Osteoblast (primary cell): ENCODE measurements around the gene ROS1. TPM values are rescaled to one million over a fixed set of nuclear protein-coding genes. Genes with fewer than 3 reads are reported as not detected.
"Not testable (repeated sequence)": the region's sequence is repeated elsewhere in the genome, so short reads cannot be mapped to it uniquely, and the experiment has no call there.

Source experiments
- DNase-seq: peaks from one replicate; pipeline ENCODE4 v3.0.0; 2011; ENCODE audit warnings: low spot score, mixed read lengths; ENCODE audit not compliant: insufficient read length; ENCODE audit errors: missing footprints
- H2AFZ ChIP-seq: 2 replicates; pipeline ENCODE4 v1.6.0; 2011; ENCODE audit warnings: mild to moderate bottlenecking, low read length
- H3K27ac ChIP-seq: 2 replicates; pipeline ENCODE4 v1.5.1; 2011; ENCODE audit warnings: mild to moderate bottlenecking, low read depth, low read length, moderate library complexity
- H3K27me3 ChIP-seq: 2 replicates; pipeline ENCODE4 v1.6.0; 2012; ENCODE audit warnings: mild to moderate bottlenecking, control low read depth, inconsistent platforms, low read length, moderate library complexity; ENCODE audit not compliant: insufficient read depth
- H3K36me3 ChIP-seq: 2 replicates; pipeline ENCODE4 v1.5.1; 2011; ENCODE audit warnings: mild to moderate bottlenecking, low read length, control low read depth, moderate library complexity; ENCODE audit not compliant: insufficient read depth
- H3K4me1 ChIP-seq: 2 replicates; pipeline ENCODE4 v1.5.1; 2011; ENCODE audit warnings: mild to moderate bottlenecking, low read length, control low read depth, moderate library complexity; ENCODE audit not compliant: insufficient read depth
- H3K4me2 ChIP-seq: 2 replicates; pipeline ENCODE4 v1.6.0; 2011; ENCODE audit warnings: mild to moderate bottlenecking, low read length; ENCODE audit not compliant: insufficient read depth
- H3K4me3 ChIP-seq: fragments of 200-600 bp; sonication (generic); 3 replicates; pipeline ENCODE4 v1.5.1; 2012; ENCODE audit warnings: mild to moderate bottlenecking, low read length, inconsistent platforms; ENCODE audit not compliant: insufficient read depth
- H3K79me2 ChIP-seq: 2 replicates; pipeline ENCODE4 v1.6.0; 2012; ENCODE audit warnings: mild to moderate bottlenecking, low read length, control low read depth, inconsistent platforms; ENCODE audit not compliant: insufficient read depth
- H3K9me3 ChIP-seq: 2 replicates; pipeline ENCODE4 v1.5.1; 2011; ENCODE audit warnings: low read depth, low read length, control low read depth
- H4K20me1 ChIP-seq: 2 replicates; pipeline ENCODE4 v1.6.0; 2012; ENCODE audit warnings: mild to moderate bottlenecking, low read length, control low read depth; ENCODE audit not compliant: insufficient read depth
- CTCF ChIP-seq: IDR thresholded peaks from 2 replicates; pipeline ENCODE4 v1.5.1; 2011; ENCODE audit warnings: mild to moderate bottlenecking, low read depth, low read length, moderate library complexity; ENCODE audit errors: extremely low read depth
- total RNA-seq: library from RNA; depleted of rRNA; stranded (reverse); fragments of >200 nt; gene quantifications from 2 replicates; pipeline ENCODE4 v1.2.3, GENCODE V29; 2012

ROS1 gene
- total RNA-seq, 1 donor, result 1.4 TPM

DNA sequence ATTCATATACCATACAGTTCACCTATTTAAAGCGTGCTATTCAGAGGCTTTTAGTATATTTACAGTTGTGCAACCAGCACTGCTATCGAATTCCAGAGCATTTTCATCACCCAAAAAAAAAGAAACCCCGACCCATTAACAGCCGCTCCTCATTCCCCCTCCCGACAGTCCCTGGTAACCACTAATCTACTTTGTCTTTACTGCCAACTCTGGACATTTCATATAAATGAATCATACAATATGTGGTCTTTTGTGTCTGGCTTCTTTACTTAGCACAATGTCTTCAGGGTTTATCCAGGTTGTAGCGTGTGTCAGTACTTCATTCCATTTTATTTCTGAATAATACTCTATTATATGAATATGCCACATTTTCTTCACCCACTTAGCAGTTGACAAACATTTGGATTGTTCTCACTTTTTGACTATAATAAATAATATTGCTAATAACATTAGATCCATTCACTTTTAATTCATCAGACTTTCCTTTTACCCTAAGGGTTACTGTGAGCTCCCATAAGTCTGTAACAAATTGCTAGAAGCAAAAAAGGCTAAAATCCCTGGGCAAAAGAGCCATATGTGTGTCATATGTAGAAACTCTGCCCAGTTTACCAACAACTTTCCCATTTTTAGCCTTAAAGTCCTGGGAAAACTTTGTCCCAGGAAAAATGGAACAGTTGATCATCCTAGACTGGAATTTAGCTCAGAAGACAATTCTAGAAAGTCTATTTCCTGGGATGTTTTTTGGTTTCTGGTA is 23.2 kb upstream of the ROS1 start:
- Histone ChIP-seq H3K4me2 (peak overlapping the region; percentile 68), H3K4me1 (peaks cover 65% of the 10 kb centered on the region), H3K9me3 (no peaks in the 10 kb centered on the region), H2AFZ (no peak overlapping the region), H4K20me1 (no peaks in the 10 kb centered on the region), H3K79me2 (no peaks in the 10 kb centered on the region), H3K27ac (peak overlapping the region; percentile 96), H3K27me3 (no peaks in the 10 kb centered on the region), H3K4me3 (no peak overlapping the region), H3K36me3 (no peaks in the 10 kb centered on the region)
- no peak for TF ChIP-seq CTCF
- DNase-seq, result no peak

GRCh38 chr6:117448011-117448410 is 22.3 kb upstream of the ROS1 start:
- Histone ChIP-seq H3K4me1 (peaks cover 67% of the 10 kb centered on the region), H2AFZ (peak overlapping the region; percentile 8), H3K36me3 (no peaks in the 10 kb centered on the region), H3K4me3 (no peak overlapping the region), H3K9me3 (no peaks in the 10 kb centered on the region), H3K79me2 (no peaks in the 10 kb centered on the region), H4K20me1 (no peaks in the 10 kb centered on the region), H3K4me2 (peak overlapping the region; percentile 35), H3K27ac (peak overlapping the region; percentile 96), H3K27me3 (no peaks in the 10 kb centered on the region)
- TF ChIP-seq CTCF, result no peak
- DNase-seq, result no peak

DNA sequence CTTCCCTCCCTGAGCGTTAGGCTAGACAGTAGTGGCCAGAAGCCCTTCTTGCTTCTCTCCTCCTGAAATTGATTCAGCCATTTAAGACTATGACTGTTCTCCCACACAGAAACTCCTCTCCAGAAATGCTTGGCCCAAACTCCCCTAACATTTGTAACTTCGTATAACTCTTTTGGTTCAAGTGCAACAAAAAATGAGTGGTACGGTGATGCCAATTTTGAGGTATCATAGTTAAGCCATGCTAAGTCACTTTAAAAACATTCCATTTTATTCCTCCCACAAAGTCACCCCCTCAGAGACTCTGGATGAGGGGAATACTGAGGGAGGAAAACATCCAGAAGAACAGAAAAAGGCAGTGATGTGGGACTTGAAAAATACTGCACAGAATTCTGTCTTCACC is 21.1 kb upstream of the ROS1 start:
- H3K4me2 ChIP-seq, result peak overlapping the region; percentile 73
- no peak overlapping the region for H2AFZ ChIP-seq
- peaks cover 76% of the 10 kb centered on the region for H3K4me1 ChIP-seq
- H3K9me3 ChIP-seq, result no peaks in the 10 kb centered on the region
- H3K27ac ChIP-seq, result peak overlapping the region; percentile 96
- peak; percentile 46 for DNase-seq
- no peak for TF ChIP-seq CTCF
- H3K27me3 ChIP-seq, result no peaks in the 10 kb centered on the region
- H3K36me3 ChIP-seq, result no peaks in the 10 kb centered on the region
- no peaks in the 10 kb centered on the region for H3K79me2 ChIP-seq
- no peaks in the 10 kb centered on the region for H4K20me1 ChIP-seq
- peak overlapping the region; percentile 38 for H3K4me3 ChIP-seq

GRCh38 chr6:117444600-117444999 is 18.9 kb upstream of the ROS1 start:
- no peak overlapping the region for H2AFZ ChIP-seq
- H3K36me3 ChIP-seq, result no peaks in the 10 kb centered on the region
- DNase-seq, result peak; percentile 45
- H3K79me2 ChIP-seq, result no peaks in the 10 kb centered on the region
- no peaks in the 10 kb centered on the region for H4K20me1 ChIP-seq
- no peak overlapping the region for H3K4me3 ChIP-seq
- H3K27me3 ChIP-seq, result no peaks in the 10 kb centered on the region
- peaks cover 70% of the 10 kb centered on the region for H3K4me1 ChIP-seq
- H3K9me3 ChIP-seq, result peaks cover 3% of the 10 kb centered on the region
- no peak for TF ChIP-seq CTCF
- H3K4me2 ChIP-seq, result peak overlapping the region; percentile 18
- peak overlapping the region; percentile 71 for H3K27ac ChIP-seq

GRCh38 chr6:117442313-117442712 is 16.6 kb upstream of the ROS1 start:
- DNase-seq, H3K4me3 ChIP-seq, H4K20me1 ChIP-seq, H3K36me3 ChIP-seq, H3K9me3 ChIP-seq, H3K27me3 ChIP-seq, H3K79me2 ChIP-seq, H2AFZ ChIP-seq: not testable (repeated sequence)
- Histone ChIP-seq H3K4me2 (peak overlapping the region; percentile 49), H3K4me1 (peaks cover 48% of the 10 kb centered on the region), H3K27ac (peak overlapping the region; percentile 67)
